DND-41 (cell line): ENCODE data around the gene ADRA2B.
"Not testable (repeated sequence)": the region's sequence is repeated elsewhere in the genome, so short reads cannot be mapped to it uniquely, and the experiment has no call there.

Source experiments
- ATAC-seq: fragments of 200-7000 bp; cut with Tn5 transposase; 3 replicates; pipeline ENCODE4 v1.9.1; 2021; ENCODE audit warnings: low read depth; ENCODE audit not compliant: insufficient read depth
- DNase-seq: peaks from one replicate; pipeline ENCODE4 v3.0.0-alpha.2; 2020
- H2AFZ ChIP-seq: 2 replicates; pipeline ENCODE4 v1.6.0; 2012; ENCODE audit warnings: low read depth, low read length
- H3K27ac ChIP-seq: 2 replicates; pipeline ENCODE4 v1.5.1; 2012; ENCODE audit warnings: low read length, inconsistent platforms
- H3K27me3 ChIP-seq: fragments of 200-600 bp; sonication (generic); 2 replicates; pipeline ENCODE4 v1.6.0; 2012; ENCODE audit warnings: low read length, mild to moderate bottlenecking, inconsistent platforms; ENCODE audit not compliant: insufficient read depth, poor library complexity
- H3K36me3 ChIP-seq: 2 replicates; pipeline ENCODE4 v1.5.1; 2012; ENCODE audit warnings: low read length, inconsistent platforms; ENCODE audit not compliant: insufficient read depth
- H3K4me1 ChIP-seq: 2 replicates; pipeline ENCODE4 v1.5.1; 2012; ENCODE audit warnings: mild to moderate bottlenecking, low read length; ENCODE audit not compliant: insufficient read depth
- H3K4me2 ChIP-seq: 2 replicates; pipeline ENCODE4 v1.6.0; 2012; ENCODE audit warnings: mild to moderate bottlenecking, moderate library complexity, low read length, inconsistent platforms; ENCODE audit not compliant: insufficient read depth
- H3K4me3 ChIP-seq, 2 experiments: fragments of 200-600 bp in 1 of 2; shearing (Covaris generic) in 1 of 2; 2 replicates each; pipeline ENCODE4 v1.5.1; 2012 to 2016; ENCODE audit warnings: inconsistent platforms in 2 of 2, low read length in 2 of 2, mild to moderate bottlenecking in 2 of 2, low read depth in 1 of 2, moderate library complexity in 1 of 2
- H3K79me2 ChIP-seq: 2 replicates; pipeline ENCODE4 v1.6.0; 2012; ENCODE audit warnings: low read length, inconsistent platforms; ENCODE audit not compliant: insufficient read depth
- H3K9ac ChIP-seq: 2 replicates; pipeline ENCODE4 v1.6.0; 2012; ENCODE audit warnings: low read depth, mild to moderate bottlenecking, inconsistent platforms, low read length, moderate library complexity
- H3K9me3 ChIP-seq: 2 replicates; pipeline ENCODE4 v1.5.1; 2012; ENCODE audit warnings: low read length, moderate library complexity, mild to moderate bottlenecking, inconsistent platforms; ENCODE audit not compliant: insufficient read depth, severe bottlenecking
- H4K20me1 ChIP-seq: 2 replicates; pipeline ENCODE4 v1.6.0; 2012; ENCODE audit warnings: low read length; ENCODE audit not compliant: insufficient read depth
- EZH2 ChIP-seq: IDR thresholded peaks from 3 replicates; pipeline ENCODE4 v1.6.1; 2012; ENCODE audit warnings: borderline replicate concordance, low read depth, mild to moderate bottlenecking, moderate library complexity, low read length, inconsistent platforms; ENCODE audit not compliant: severe bottlenecking
- TF ChIP-seq, protein P1 (sequence below): IDR thresholded peaks from 2 replicates; pipeline ENCODE4 v1.5.1; 2012; ENCODE audit warnings: borderline replicate concordance, low read length, moderate library complexity, mild to moderate bottlenecking; ENCODE audit not compliant: poor library complexity, severe bottlenecking; ENCODE audit errors: extremely low read depth

ADRA2B gene

DNA sequence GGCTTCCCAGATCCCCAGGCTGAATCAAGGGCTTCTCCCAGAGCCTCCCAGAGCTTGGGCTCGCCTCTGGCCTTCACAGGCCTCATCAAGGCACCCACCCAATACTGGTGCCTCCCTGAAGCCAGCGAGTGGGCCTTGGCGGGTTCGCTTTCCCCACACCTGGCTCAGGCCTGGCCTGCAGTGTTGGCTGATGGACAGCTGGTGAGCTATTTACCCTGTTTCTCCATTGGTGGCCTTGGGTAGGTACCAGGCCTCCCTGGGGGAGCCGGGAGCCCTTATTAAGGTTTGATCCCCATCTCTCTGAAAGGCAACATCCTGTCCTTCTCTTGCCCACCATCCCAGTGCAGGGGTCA, 47.0 kb upstream of the ADRA2B start:
- Histone ChIP-seq H3K27ac (peak overlapping the region; percentile 97), H3K9ac (peak overlapping the region; percentile 60), H2AFZ (no peak overlapping the region; the same call in 1 of the 2 replicates)

GRCh38 chr2:96161898-96162297, 45.5 kb upstream of the ADRA2B start:
- Histone ChIP-seq H4K20me1 (no peaks in the 10 kb centered on the region), H3K4me2 (no peak overlapping the region), H3K27ac (no peak overlapping the region), H3K4me3 (no peak overlapping the region), H2AFZ (no peak overlapping the region), H3K9ac (no peak overlapping the region), H3K79me2 (no peaks in the 10 kb centered on the region), H3K27me3 (no peaks in the 10 kb centered on the region), H3K9me3 (no peaks in the 10 kb centered on the region), H3K36me3 (no peaks in the 10 kb centered on the region), H3K4me1 (peaks cover 40% of the 10 kb centered on the region)
- DNase-seq = no peak
- ATAC-seq = no peak
- no peak for TF ChIP-seq EZH2
- TF ChIP-seq, protein P1, sequence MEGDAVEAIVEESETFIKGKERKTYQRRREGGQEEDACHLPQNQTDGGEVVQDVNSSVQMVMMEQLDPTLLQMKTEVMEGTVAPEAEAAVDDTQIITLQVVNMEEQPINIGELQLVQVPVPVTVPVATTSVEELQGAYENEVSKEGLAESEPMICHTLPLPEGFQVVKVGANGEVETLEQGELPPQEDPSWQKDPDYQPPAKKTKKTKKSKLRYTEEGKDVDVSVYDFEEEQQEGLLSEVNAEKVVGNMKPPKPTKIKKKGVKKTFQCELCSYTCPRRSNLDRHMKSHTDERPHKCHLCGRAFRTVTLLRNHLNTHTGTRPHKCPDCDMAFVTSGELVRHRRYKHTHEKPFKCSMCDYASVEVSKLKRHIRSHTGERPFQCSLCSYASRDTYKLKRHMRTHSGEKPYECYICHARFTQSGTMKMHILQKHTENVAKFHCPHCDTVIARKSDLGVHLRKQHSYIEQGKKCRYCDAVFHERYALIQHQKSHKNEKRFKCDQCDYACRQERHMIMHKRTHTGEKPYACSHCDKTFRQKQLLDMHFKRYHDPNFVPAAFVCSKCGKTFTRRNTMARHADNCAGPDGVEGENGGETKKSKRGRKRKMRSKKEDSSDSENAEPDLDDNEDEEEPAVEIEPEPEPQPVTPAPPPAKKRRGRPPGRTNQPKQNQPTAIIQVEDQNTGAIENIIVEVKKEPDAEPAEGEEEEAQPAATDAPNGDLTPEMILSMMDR = no peak

More for the DNA sequence above, 47.0 kb upstream of the ADRA2B start:
- Histone ChIP-seq H3K79me2 (no peaks in the 10 kb centered on the region), H3K27me3 (no peaks in the 10 kb centered on the region), H4K20me1 (no peaks in the 10 kb centered on the region), H3K36me3 (no peaks in the 10 kb centered on the region), H3K4me1 (peaks cover 36% of the 10 kb centered on the region), H3K4me2 (peak overlapping the region; percentile 33), H3K4me3 (no peak overlapping the region), H3K9me3 (no peaks in the 10 kb centered on the region)
- DNase-seq = no peak
- no peak for ATAC-seq
- no peak for TF ChIP-seq EZH2
- TF ChIP-seq, protein P1 = no peak

- peaks cover 40% of the 10 kb centered on the region for H3K4me1 ChIP-seq
- not testable (repeated sequence) for H3K79me2 ChIP-seq, H3K4me2 ChIP-seq, H4K20me1 ChIP-seq, H3K27ac ChIP-seq, H2AFZ ChIP-seq, ATAC-seq, H3K4me3 ChIP-seq, DNase-seq, H3K9me3 ChIP-seq, H3K36me3 ChIP-seq, H3K27me3 ChIP-seq, H3K9ac ChIP-seq
Observed at GRCh38 chr2:96160366-96160765, 44.0 kb upstream of the ADRA2B start.

- H2AFZ ChIP-seq = no peak overlapping the region
- no peaks in the 10 kb centered on the region for H3K36me3 ChIP-seq
- no peak overlapping the region for H3K9ac ChIP-seq
- H4K20me1 ChIP-seq = no peaks in the 10 kb centered on the region
- H3K4me1 ChIP-seq = peaks cover 29% of the 10 kb centered on the region
- H3K4me2 ChIP-seq = no peak overlapping the region
- TF ChIP-seq, protein P1 = no peak
- no peak for TF ChIP-seq EZH2
- peak; percentile 43 for DNase-seq
- H3K79me2 ChIP-seq = no peaks in the 10 kb centered on the region
- no peak overlapping the region for H3K4me3 ChIP-seq
- H3K27ac ChIP-seq = no peak overlapping the region
- no peaks in the 10 kb centered on the region for H3K9me3 ChIP-seq
- no peak for ATAC-seq
- no peaks in the 10 kb centered on the region for H3K27me3 ChIP-seq
Observed at GRCh38 chr2:96159084-96159830, 42.9 kb upstream of the ADRA2B start.
